PC-9 (cell line): ENCODE results near the gene KISS1R. TPM values are rescaled to one million over a fixed set of nuclear protein-coding genes. Genes with fewer than 3 reads are reported as not detected.

Experiments used
- BruUV-seq: library from RNA; stranded (reverse); fragments of 400-500 nt; replicated peaks from 2 replicates; lab custom pipeline; 2021; lab: Mats Ljungman, UMichigan
- CTCF ChIA-PET: fragments of 300-600 bp; sonication (Branson Sonifier 250); formaldehyde crosslinking; loops from one replicate; lab custom pipeline; 2022; ENCODE audit warnings: antibody characterized with exemption; lab: Charles Lee
- POLR2A ChIA-PET: fragments of 300-600 bp; sonication (Branson Sonifier 250); formaldehyde crosslinking; loops from one replicate; lab custom pipeline; 2022; ENCODE audit warnings: antibody characterized with exemption; ENCODE audit not compliant: unreplicated experiment; lab: Charles Lee
- DNase-seq, 2 experiments: peaks; one replicate each; pipeline versions ENCODE4 v3.0.0 to v3.0.0-alpha.2; 2015 to 2022; ENCODE audit warnings: mixed read lengths in 1 of 2
- H2AFZ ChIP-seq: fragments of 200-600 bp; sonication (generic); 2 replicates; pipeline ENCODE4 v1.8.1; 2017; ENCODE audit warnings: antibody characterized with exemption
- H3F3A ChIP-seq: fragments of 200-600 bp; sonication (generic); 2 replicates; pipeline ENCODE4 v1.8.1; 2017; ENCODE audit warnings: antibody characterized with exemption, mild to moderate bottlenecking, low read depth; ENCODE audit not compliant: insufficient read depth
- H3K27ac ChIP-seq: fragments of 200-600 bp; sonication (generic); 2 replicates; pipeline ENCODE4 v1.6.1; 2016; ENCODE audit warnings: mixed run types
- H3K27me3 ChIP-seq: fragments of 200-600 bp; sonication (generic); 2 replicates; pipeline ENCODE4 v1.6.1; 2016; ENCODE audit warnings: low read depth, mixed run types; ENCODE audit not compliant: insufficient read depth
- H3K36me3 ChIP-seq: fragments of 200-600 bp; sonication (generic); 2 replicates; pipeline ENCODE4 v1.6.1; 2016; ENCODE audit warnings: low read depth, mixed run types
- H3K4me1 ChIP-seq: fragments of 200-600 bp; sonication (generic); replicated peaks from 2 replicates; pipeline ENCODE4 v1.6.1; 2016; ENCODE audit warnings: mixed run types; ENCODE audit not compliant: insufficient read depth
- H3K4me2 ChIP-seq: fragments of 200-600 bp; sonication (generic); 2 replicates; pipeline ENCODE4 v1.6.1; 2017; ENCODE audit warnings: mixed run types
- H3K4me3 ChIP-seq: fragments of 200-600 bp; sonication (generic); 2 replicates; pipeline ENCODE4 v1.6.1; 2016; ENCODE audit warnings: mixed run types
- H3K79me2 ChIP-seq: fragments of 200-600 bp; sonication (generic); 2 replicates; pipeline ENCODE4 v1.6.1; 2017; ENCODE audit warnings: low read depth, mixed run types
- H3K9me2 ChIP-seq: fragments of 200-600 bp; sonication (generic); 2 replicates; pipeline ENCODE4 v1.8.1; 2017; ENCODE audit warnings: mild to moderate bottlenecking; ENCODE audit not compliant: insufficient read depth
- H3K9me3 ChIP-seq: fragments of 200-600 bp; sonication (generic); 2 replicates; pipeline ENCODE4 v1.8.1; 2016; ENCODE audit warnings: low read depth; ENCODE audit not compliant: insufficient read depth
- H4K20me1 ChIP-seq: fragments of 200-600 bp; sonication (generic); 2 replicates; pipeline ENCODE4 v1.8.1; 2017; ENCODE audit not compliant: insufficient read depth
- CTCF ChIP-seq: fragments of 200-600 bp; sonication (generic); conservative IDR thresholded peaks from 2 replicates; pipeline ENCODE4 v1.6.1; 2017; ENCODE audit warnings: mixed run types, antibody characterized with exemption, mild to moderate bottlenecking, moderate library complexity
- EZH2 ChIP-seq: fragments of 200-600 bp; sonication (generic); IDR thresholded peaks from 2 replicates; pipeline ENCODE4 v1.8.0; 2017; ENCODE audit warnings: antibody characterized with exemption, low read depth
- intact Hi-C: fragments of 100-400 bp; cut with micrococcal nuclease; formaldehyde crosslinking; loops from one replicate; pipeline ENCODE4 v1.10.0; 2022; ENCODE audit not compliant: unreplicated experiment
- total RNA-seq: library from RNA; stranded (reverse); gene quantifications from 2 replicates; pipeline ENCODE4 v1.2.3, GENCODE V29; 2021

KISS1R gene
- total RNA-seq, 1 experiment from 2014 or later: not detected

GRCh38 chr19:952680-953444 is 35.7 kb downstream of the KISS1R start:
- Histone ChIP-seq H3K27ac (no peak overlapping the region), H3K9me2 (no peaks in the 10 kb centered on the region), H3K4me1 (peaks cover 45% of the 10 kb centered on the region), H3K4me3 (peak overlapping the region; percentile 49; the same call in 1 of the 2 replicates), H3K4me2 (peak overlapping the region; percentile 90), H3F3A (peaks cover 28% of the 10 kb centered on the region; the same call in 1 of the 2 replicates), H4K20me1 (no peaks in the 10 kb centered on the region), H3K36me3 (no peaks in the 10 kb centered on the region), H3K79me2 (0 out of 2 replicates have a peak, but pooled peaks cover 4% of the 10 kb centered on the region), H2AFZ (no peak overlapping the region), H3K9me3 (no peaks in the 10 kb centered on the region), H3K27me3 (no peaks in the 10 kb centered on the region)
- BruUV-seq: no TSS peak
- ChIA-PET POLR2A (interaction anchor here (0.6 to 0.7 kb wide), 2 partner anchors 20 to 316 kb away, joined by 4 to 7 read pairs; partner anchors contain the start of gene CIRBP), CTCF (interaction anchor here (0.7 kb wide), 1 partner anchor 371 kb away, joined by 4 read pairs; no protein-coding TSS in a partner anchor)
- intact Hi-C loops: no loop called here
- peak; percentile 31 to 51 for DNase-seq
- TF ChIP-seq CTCF (no peak), EZH2 (no peak)

GRCh38 chr19:953445-954271 is 36.5 kb downstream of the KISS1R start:
- intact Hi-C loops: no loop called here
- CTCF ChIA-PET: interaction anchor here (0.7 kb wide), 1 partner anchor 371 kb away, joined by 4 read pairs; no protein-coding TSS in a partner anchor
- Histone ChIP-seq H3K27me3 (no peaks in the 10 kb centered on the region), H3K79me2 (0 out of 2 replicates have a peak, but pooled peaks cover 4% of the 10 kb centered on the region), H4K20me1 (no peaks in the 10 kb centered on the region), H3K4me1 (peaks cover 49% of the 10 kb centered on the region), H3K9me2 (no peaks in the 10 kb centered on the region), H3K9me3 (no peaks in the 10 kb centered on the region), H3K4me2 (peak overlapping the region; percentile 90), H3K27ac (no peak overlapping the region), H2AFZ (no peak overlapping the region), H3K4me3 (peak overlapping the region; percentile 49; the same call in 1 of the 2 replicates), H3F3A (peaks cover 28% of the 10 kb centered on the region; the same call in 1 of the 2 replicates), H3K36me3 (no peaks in the 10 kb centered on the region)
- BruUV-seq: no TSS peak
- POLR2A ChIA-PET: interaction anchor here (0.6 kb wide), 1 partner anchor 315 kb away, joined by 7 read pairs; the partner anchor contains the start of gene CIRBP
- TF ChIP-seq EZH2 (no peak), CTCF (no peak)
- DNase-seq: no peak

- no peaks in the 10 kb centered on the region for H4K20me1 ChIP-seq
- ChIA-PET CTCF (no interaction called here), POLR2A (no interaction called here)
- peaks cover 30% of the 10 kb centered on the region; the same call in 1 of the 2 replicates for H3F3A ChIP-seq
- H3K4me1 ChIP-seq: peaks cover 54% of the 10 kb centered on the region
- no peak overlapping the region for H2AFZ ChIP-seq
- no peak overlapping the region for H3K4me3 ChIP-seq
- H3K9me2 ChIP-seq: no peaks in the 10 kb centered on the region
- TF ChIP-seq CTCF (no peak), EZH2 (no peak)
- DNase-seq: no peak
- H3K27me3 ChIP-seq: no peaks in the 10 kb centered on the region
- no TSS peak for BruUV-seq
- H3K79me2 ChIP-seq: 0 out of 2 replicates have a peak, but pooled peaks cover 4% of the 10 kb centered on the region
- no peaks in the 10 kb centered on the region for H3K36me3 ChIP-seq
- no peak overlapping the region for H3K27ac ChIP-seq
- H3K9me3 ChIP-seq: no peaks in the 10 kb centered on the region
- intact Hi-C loops: no loop called here
- H3K4me2 ChIP-seq: no peak overlapping the region
Measured at GRCh38 chr19:954272-954671, 37.1 kb downstream of the KISS1R start.
